ENCODE measurements around the gene GSAP. TPM values are rescaled to one million over a fixed set of nuclear protein-coding genes. Genes with fewer than 3 reads are reported as not detected.

GSAP gene
- total RNA-seq, 1 experiment from 2014 or later: 6.5 TPM

- Histone ChIP-seq H4K20me1 (ENCODE audit: low read length) (no peaks in the 10 kb centered on the region), H3K27ac (ENCODE audit: low read length) (peak overlapping the region; percentile 40; the same call in 1 of the 2 replicates), H3K27me3 (ENCODE audit: low read length) (no peaks in the 10 kb centered on the region), H3K4me1 (ENCODE audit: insufficient read depth, low read length) (peaks cover 53% of the 10 kb centered on the region), H3K4me3 (ENCODE audit: low read length) (no peak overlapping the region), H3K4me2 (ENCODE audit: low read length) (peak overlapping the region; percentile 24), H3K79me2 (ENCODE audit: low read length) (no peaks in the 10 kb centered on the region), H3K9me2 (replicated peaks; ENCODE audit: low read length) (no peaks in the 10 kb centered on the region), H3F3A (ENCODE audit: low read length, unreplicated experiment) (no peaks in the 10 kb centered on the region), H2AFZ (ENCODE audit: low read length) (no peak overlapping the region), H3K9ac (ENCODE audit: low read length) (no peak overlapping the region), H3K9me3 (ENCODE audit: low read length) (no peaks in the 10 kb centered on the region), H3K36me3 (ENCODE audit: low read depth, low read length) (no peaks in the 10 kb centered on the region)
- peak; percentile 61 for DNase-seq
- no peak for TF ChIP-seq EZH2 (IDR thresholded peaks at IDR 0.05; ENCODE audit: low read length, unreplicated experiment)
- TF ChIP-seq CTCF (conservative IDR thresholded peaks at IDR 0.05; ENCODE audit: low read depth, low read length): no peak
- no peak for TF ChIP-seq EZH2phosphoT487 (IDR thresholded peaks at IDR 0.05; ENCODE audit: borderline replicate concordance, low read length)
- ChIA-PET CTCF (interaction anchor here (0.6 kb wide), 1 partner anchor 108 kb away, joined by 6 read pairs; no protein-coding TSS in a partner anchor), POLR2A (ENCODE audit: unreplicated experiment) (interaction anchor here (0.6 kb wide), 1 partner anchor 509 kb away, joined by 4 read pairs; no protein-coding TSS in a partner anchor)
- BruUV-seq (replicated peaks): no TSS peak
- intact Hi-C loops (cut with micrococcal nuclease): no loop called here
- peak; percentile 57 for ATAC-seq
Observed at GRCh38 chr7:77326131-77326530, 90.0 kb downstream of the GSAP start.

- Histone ChIP-seq H3K9me3 (ENCODE audit: low read length) (no peaks in the 10 kb centered on the region), H3K4me1 (ENCODE audit: insufficient read depth, low read length) (peaks cover 12% of the 10 kb centered on the region), H3K27ac (ENCODE audit: low read length) (no peak overlapping the region), H3K4me2 (ENCODE audit: low read length) (no peak overlapping the region), H3K4me3 (ENCODE audit: low read length) (no peak overlapping the region), H3K9ac (ENCODE audit: low read length) (no peak overlapping the region), H4K20me1 (ENCODE audit: low read length) (no peaks in the 10 kb centered on the region), H2AFZ (ENCODE audit: low read length) (no peak overlapping the region), H3K27me3 (ENCODE audit: low read length) (no peaks in the 10 kb centered on the region), H3K36me3 (ENCODE audit: low read depth, low read length) (no peaks in the 10 kb centered on the region), H3F3A (ENCODE audit: low read length, unreplicated experiment) (no peaks in the 10 kb centered on the region), H3K79me2 (ENCODE audit: low read length) (no peaks in the 10 kb centered on the region), H3K9me2 (replicated peaks; ENCODE audit: low read length) (no peaks in the 10 kb centered on the region)
- no peak for DNase-seq
- ATAC-seq: no peak
- intact Hi-C loops (cut with micrococcal nuclease): no loop called here
- ChIA-PET CTCF (no interaction called here), POLR2A (ENCODE audit: unreplicated experiment) (no interaction called here)
- BruUV-seq (replicated peaks): no TSS peak
- TF ChIP-seq EZH2phosphoT487 (IDR thresholded peaks at IDR 0.05; ENCODE audit: borderline replicate concordance, low read length) (no peak), EZH2 (IDR thresholded peaks at IDR 0.05; ENCODE audit: low read length, unreplicated experiment) (no peak), CTCF (conservative IDR thresholded peaks at IDR 0.05; ENCODE audit: low read depth, low read length) (no peak)
Observed at GRCh38 chr7:77321300-77321699, 94.8 kb downstream of the GSAP start.

GRCh38 chr7:77320714-77321113, 95.4 kb downstream of the GSAP start:
- H3K4me3 ChIP-seq (ENCODE audit: low read length): no peak overlapping the region
- H3K79me2 ChIP-seq (ENCODE audit: low read length): no peaks in the 10 kb centered on the region
- no peaks in the 10 kb centered on the region for H3K27me3 ChIP-seq (ENCODE audit: low read length)
- TF ChIP-seq EZH2phosphoT487 (IDR thresholded peaks at IDR 0.05; ENCODE audit: borderline replicate concordance, low read length): no peak
- TF ChIP-seq CTCF (conservative IDR thresholded peaks at IDR 0.05; ENCODE audit: low read depth, low read length): no peak
- TF ChIP-seq EZH2 (IDR thresholded peaks at IDR 0.05; ENCODE audit: low read length, unreplicated experiment): no peak
- no peak overlapping the region for H3K9ac ChIP-seq (ENCODE audit: low read length)
- H3K9me2 ChIP-seq (replicated peaks; ENCODE audit: low read length): no peaks in the 10 kb centered on the region
- no peak overlapping the region for H2AFZ ChIP-seq (ENCODE audit: low read length)
- H3K4me2 ChIP-seq (ENCODE audit: low read length): no peak overlapping the region
- H3K9me3 ChIP-seq (ENCODE audit: low read length): no peaks in the 10 kb centered on the region
- ChIA-PET CTCF (no interaction called here), POLR2A (ENCODE audit: unreplicated experiment) (no interaction called here)
- H4K20me1 ChIP-seq (ENCODE audit: low read length): no peaks in the 10 kb centered on the region
- intact Hi-C loops (cut with micrococcal nuclease): no loop called here
- no TSS peak for BruUV-seq (replicated peaks)
- no peaks in the 10 kb centered on the region for H3K36me3 ChIP-seq (ENCODE audit: low read depth, low read length)
- DNase-seq (no peak), ATAC-seq (no peak)
- no peak overlapping the region for H3K27ac ChIP-seq (ENCODE audit: low read length)
- no peaks in the 10 kb centered on the region for H3F3A ChIP-seq (ENCODE audit: low read length, unreplicated experiment)
- H3K4me1 ChIP-seq (ENCODE audit: insufficient read depth, low read length): peaks cover 13% of the 10 kb centered on the region
